Measurements from ENCODE around the gene ZNF699. TPM values are rescaled to one million over a fixed set of nuclear protein-coding genes. Genes with fewer than 3 reads are reported as not detected.

Gene ZNF699
- 12.0 and 12.6 TPM in 2 replicates for total RNA-seq

DNA sequence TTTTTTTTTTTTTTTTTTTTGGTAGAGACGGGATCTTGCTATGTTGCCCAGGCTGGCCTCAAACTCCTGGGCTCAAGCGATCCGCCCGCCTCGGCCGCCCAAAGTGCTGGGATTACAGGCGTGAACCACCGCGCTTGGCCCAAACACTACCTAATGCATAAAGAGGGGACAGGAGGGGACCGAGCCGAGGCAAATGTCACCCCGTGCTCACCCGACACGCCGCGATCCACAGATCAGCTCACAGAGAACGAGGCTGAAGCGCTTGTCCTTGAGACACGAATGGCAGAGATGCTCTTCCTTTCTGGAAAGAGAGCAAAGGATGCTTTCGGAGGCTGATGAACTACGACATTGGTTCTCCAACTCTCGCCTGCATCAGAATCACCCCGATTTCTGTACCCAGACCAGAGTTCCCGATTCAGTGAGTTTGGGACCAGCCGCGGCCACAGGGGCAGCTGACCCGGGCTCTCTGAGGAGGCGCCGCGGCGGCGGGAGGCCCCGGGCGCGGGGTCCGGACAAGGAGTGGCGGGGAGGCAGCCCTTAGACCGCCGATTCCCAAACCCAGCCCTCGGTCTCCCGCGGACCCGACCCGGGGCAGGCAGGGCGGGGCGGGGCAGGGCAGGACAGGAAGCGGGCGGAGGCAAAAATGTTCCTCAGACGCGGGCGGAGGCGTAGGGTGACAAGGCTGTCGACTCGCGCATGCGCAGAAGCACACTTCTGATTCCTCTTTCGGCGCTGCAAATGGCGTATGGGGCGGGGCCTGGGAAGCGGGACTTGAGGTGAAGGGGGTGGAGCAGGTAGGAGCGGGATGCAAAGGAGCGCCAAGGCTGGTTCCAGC lies at the start of gene ZNF699:
Gene ZNF699 (minus strand): TSS at position 700 of the 835 bp plus-strand sequence. CDS start 4,719 bp downstream, outside the sequence.

DNA sequence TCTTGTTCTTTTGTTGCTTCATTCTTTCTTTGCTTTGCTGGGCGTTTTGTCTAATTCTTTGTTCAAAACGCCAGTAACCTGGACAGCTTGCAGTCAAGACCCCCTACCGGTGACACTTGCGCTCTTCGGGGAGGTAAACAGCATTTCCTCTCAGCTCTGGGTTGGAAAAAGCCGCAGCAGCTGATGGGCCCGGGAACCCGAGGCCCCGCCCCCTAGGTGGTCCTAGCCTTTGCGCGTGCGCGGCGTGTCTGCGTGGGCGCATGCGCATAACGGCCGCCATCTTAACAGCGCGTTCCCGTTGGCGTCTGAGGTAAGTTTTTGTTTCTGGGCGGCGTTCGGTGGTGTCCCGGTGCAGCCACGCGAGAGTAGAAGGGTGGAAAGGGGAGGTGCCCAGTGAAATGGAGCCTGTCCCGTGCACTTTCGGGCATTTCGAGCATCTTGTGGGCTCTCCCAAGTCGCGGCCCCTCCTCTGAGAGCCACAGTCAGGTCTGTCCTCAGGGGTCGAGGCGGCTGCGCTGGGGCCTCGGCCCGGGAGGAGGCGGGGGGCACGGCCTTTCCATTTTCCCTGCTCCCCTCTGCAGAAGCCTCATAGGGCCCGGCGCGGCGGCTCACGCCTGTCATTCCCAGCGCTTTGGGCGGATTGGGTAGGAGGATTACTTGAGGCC lies 14.4 kb upstream of the ZNF699 start, which contains the start of gene ZNF559:
Gene ZNF559 (plus strand): TSS at position 261 of the 665 bp plus-strand sequence. CDS start 14,371 bp downstream, outside the sequence.

DNA sequence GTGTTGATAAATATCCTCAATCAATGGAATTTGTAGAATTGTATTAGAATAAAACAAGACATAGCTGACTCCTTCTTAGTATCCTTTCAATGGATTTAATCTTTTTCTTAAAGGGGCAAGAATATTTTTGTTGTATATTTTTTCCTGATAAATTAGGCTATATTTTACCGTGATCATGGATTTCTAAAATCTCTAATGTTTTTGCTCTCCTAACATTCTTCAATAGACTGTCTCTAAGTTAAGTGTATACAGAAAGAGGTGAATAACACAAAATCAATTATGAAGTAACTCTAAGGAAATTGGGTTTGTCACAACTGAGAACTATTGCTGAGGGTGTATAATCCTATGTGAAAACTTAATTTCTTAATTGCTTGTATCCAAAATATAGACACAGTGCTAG lies 59.0 kb downstream of the ZNF699 start, which contains the start of gene OR7E24:
Gene OR7E24 (plus strand): TSS at position 301 of the 400 bp plus-strand sequence. CDS start 114 bp downstream, outside the sequence.

Other genes starting within 250 kb of the ZNF699 start
- not detected in 2 replicates for gene OR1M1, start 222.8 kb downstream of the ZNF699 start, total RNA-seq
- not detected in 2 replicates for gene OR7G2, start 202.4 kb downstream of the ZNF699 start, total RNA-seq
- gene OR7G1, start 194.1 kb downstream of the ZNF699 start, total RNA-seq, result not detected in 2 replicates
- not detected in 2 replicates for gene OR7G3, start 182.9 kb downstream of the ZNF699 start, total RNA-seq
- 14.2 and 25.9 TPM in 2 replicates for gene ZNF317, start 169.4 kb downstream of the ZNF699 start, total RNA-seq
- under 0.01 TPM in 1 of 2 replicates, not detected in the other for gene OR7D2, start 130.9 kb downstream of the ZNF699 start, total RNA-seq
- under 0.01 TPM in 1 of 2 replicates, not detected in the other for gene OR7D4, start 90.2 kb downstream of the ZNF699 start, total RNA-seq
- gene OR7E24, start 58.9 kb downstream of the ZNF699 start, total RNA-seq, result not detected in 2 replicates
- gene ZNF559, start 14.3 kb upstream of the ZNF699 start, total RNA-seq, result 8.4 and 26.2 TPM in 2 replicates
- 0.26 and 2.6 TPM in 2 replicates for gene ZNF177, start 53.2 kb upstream of the ZNF699 start, total RNA-seq
- gene ZNF266, start 125.7 kb upstream of the ZNF699 start, total RNA-seq, result 4.9 and 19.9 TPM in 2 replicates
- 0.91 and 1.2 TPM in 2 replicates for gene ZNF560, start 188.8 kb upstream of the ZNF699 start, total RNA-seq
- 8.0 and 26.0 TPM in 2 replicates for gene ZNF426, start 228.8 kb upstream of the ZNF699 start, total RNA-seq

All from epithelial cell of alveolus of lung (primary cell).